Measurements from ENCODE around the gene KRT83. TPM values are rescaled to one million over a fixed set of nuclear protein-coding genes. Genes with fewer than 3 reads are reported as not detected.

KRT83 gene
- total RNA-seq, 2 donors from 2014 or later = not detected

DNA sequence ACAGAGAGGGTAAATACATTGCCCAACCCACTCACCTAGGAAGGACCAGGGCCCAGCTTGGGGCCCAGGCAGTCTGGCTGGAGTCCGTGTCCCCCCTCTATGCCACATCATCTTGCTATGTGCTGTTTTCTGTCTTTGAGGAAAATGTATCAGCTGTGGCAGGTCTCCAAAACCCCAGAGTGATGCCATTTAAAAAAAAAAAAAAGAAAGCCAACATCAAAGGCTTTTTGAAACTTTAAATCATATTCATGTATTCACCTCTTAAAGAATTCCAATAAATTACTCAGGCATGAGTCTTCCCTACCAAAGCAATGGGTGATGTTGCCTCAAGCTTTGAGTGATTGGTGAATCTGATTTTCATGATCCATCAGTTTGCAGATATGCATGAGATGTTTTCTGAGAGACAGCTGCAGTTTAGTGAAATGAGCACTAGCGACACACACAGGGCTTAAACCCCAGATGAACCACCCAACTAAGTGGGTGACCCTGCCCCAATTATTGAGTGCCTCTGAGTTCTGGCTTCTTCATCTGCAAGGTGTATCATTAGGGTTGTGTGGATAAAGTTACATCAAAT, 35.9 kb downstream of the KRT83 start:
- DNase-seq (ENCODE audit: low spot score) = no peak
- TF ChIP-seq, protein P1, sequence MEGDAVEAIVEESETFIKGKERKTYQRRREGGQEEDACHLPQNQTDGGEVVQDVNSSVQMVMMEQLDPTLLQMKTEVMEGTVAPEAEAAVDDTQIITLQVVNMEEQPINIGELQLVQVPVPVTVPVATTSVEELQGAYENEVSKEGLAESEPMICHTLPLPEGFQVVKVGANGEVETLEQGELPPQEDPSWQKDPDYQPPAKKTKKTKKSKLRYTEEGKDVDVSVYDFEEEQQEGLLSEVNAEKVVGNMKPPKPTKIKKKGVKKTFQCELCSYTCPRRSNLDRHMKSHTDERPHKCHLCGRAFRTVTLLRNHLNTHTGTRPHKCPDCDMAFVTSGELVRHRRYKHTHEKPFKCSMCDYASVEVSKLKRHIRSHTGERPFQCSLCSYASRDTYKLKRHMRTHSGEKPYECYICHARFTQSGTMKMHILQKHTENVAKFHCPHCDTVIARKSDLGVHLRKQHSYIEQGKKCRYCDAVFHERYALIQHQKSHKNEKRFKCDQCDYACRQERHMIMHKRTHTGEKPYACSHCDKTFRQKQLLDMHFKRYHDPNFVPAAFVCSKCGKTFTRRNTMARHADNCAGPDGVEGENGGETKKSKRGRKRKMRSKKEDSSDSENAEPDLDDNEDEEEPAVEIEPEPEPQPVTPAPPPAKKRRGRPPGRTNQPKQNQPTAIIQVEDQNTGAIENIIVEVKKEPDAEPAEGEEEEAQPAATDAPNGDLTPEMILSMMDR (IDR thresholded peaks at IDR 0.05) = no peak
- no peaks in the 10 kb centered on the region for H3K9me3 ChIP-seq
- no peaks in the 10 kb centered on the region for H3K27me3 ChIP-seq
- no peak overlapping the region for H3K4me3 ChIP-seq
- H3K36me3 ChIP-seq = no peaks in the 10 kb centered on the region
- peaks cover 0 to 12% of the 10 kb centered on the region in 2 donors for H3K4me1 ChIP-seq
- no peak overlapping the region for H3K27ac ChIP-seq

DNA sequence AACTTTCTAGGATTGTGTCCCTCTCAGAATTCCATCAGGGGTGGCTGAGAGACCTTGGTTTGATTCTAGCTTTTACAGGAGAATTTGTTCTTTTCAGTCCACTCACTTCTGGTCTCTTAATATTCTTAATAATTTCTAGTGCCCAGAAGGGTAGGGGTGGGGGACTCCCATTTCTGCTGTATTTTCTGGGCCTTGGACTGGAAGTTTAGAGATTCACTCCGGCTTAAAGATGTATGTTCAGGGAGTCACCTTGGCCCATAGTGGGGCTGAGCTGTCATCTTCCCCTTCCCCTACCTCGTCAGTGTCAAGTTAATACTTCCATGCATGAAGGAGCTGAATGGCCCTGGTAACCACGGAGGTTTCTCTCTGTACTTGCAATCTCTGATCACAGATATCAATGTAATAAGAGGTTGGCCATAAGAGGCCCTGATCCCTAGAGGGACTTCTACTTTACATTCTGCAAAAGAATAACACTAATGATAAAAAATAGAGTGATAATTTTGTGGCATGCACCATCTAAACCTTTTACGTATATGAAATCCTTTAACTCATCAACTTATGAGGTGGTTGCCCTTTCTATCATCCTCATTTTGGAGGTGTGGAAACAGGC, 36.5 kb downstream of the KRT83 start:
- Histone ChIP-seq H3K36me3 (no peaks in the 10 kb centered on the region), H3K27ac (no peak overlapping the region), H3K9me3 (no peaks in the 10 kb centered on the region), H3K27me3 (no peaks in the 10 kb centered on the region), H3K4me3 (no peak overlapping the region), H3K4me1 (peaks cover 0 to 18% of the 10 kb centered on the region in 2 donors)
- DNase-seq (ENCODE audit: low spot score) = no peak
- TF ChIP-seq, protein P1 (IDR thresholded peaks at IDR 0.05) = no peak

DNA sequence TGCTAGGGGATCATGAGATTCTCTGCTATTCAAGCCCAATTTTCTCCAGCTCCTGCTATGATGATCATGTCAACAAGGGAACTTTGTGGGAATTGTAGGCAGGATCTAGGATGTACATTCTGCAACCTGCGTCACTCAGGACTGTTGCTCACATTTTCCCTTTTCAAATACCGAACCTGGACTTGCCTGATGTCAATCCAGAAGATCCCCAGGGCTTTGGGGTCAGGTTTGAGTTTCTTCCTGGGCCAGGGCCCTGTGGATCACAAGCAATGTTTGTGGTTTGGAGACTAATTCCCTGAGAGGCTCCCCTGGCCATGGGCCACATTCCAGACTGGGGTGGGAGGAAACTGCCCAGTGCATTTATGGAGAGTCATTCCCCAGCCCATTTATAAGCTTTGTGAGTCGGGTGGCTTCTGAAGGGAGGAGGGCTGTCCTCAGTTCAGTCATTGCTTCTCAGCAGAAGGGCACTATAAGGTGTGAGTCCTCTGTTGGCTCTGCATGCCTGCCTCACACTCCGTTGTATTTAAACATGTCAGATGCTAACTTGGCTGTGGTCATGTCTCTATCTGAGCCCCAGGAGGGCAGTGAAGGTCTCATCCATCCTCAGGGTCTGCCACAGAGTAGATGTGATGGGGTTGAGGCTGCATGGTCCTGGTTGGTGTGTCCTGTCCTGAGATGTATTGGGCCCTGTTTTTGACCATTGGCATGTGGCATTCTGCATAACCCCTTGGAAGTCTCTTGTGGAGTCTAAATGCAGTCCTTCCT, 40.2 kb downstream of the KRT83 start:
- no peak overlapping the region for H3K4me3 ChIP-seq
- H3K9me3 ChIP-seq = no peaks in the 10 kb centered on the region
- H3K4me1 ChIP-seq = peaks cover 0 to 26% of the 10 kb centered on the region in 2 donors
- no peaks in the 10 kb centered on the region for H3K27me3 ChIP-seq
- no peaks in the 10 kb centered on the region for H3K36me3 ChIP-seq
- DNase-seq (ENCODE audit: low spot score) = peak; percentile 82
- peak overlapping the region; percentile 56 to 64 for H3K27ac ChIP-seq
- TF ChIP-seq, protein P1 (IDR thresholded peaks at IDR 0.05) = no peak

DNA sequence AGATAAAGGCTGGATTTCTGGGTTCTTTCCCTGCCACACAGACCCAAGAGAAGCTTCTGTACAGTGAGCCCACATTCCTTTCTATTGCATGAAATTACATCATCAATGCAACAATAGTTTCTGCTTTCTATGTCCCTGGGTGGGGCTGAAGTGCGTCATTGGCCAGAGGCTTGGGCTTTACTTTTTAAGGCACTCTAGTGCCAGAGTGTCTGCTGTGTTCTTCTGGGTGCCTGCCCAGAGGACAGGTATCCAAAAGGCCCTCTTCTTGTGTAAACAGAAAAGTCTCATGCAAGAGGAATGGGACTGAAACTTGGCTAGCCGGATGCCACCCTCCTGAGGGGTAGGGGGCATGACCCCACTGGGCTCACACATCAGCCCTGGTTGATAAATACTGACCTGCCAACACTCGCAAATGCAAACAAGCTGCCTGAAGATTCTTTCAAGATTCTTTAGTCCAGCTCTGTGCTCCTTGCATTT, 40.8 kb downstream of the KRT83 start:
- H3K9me3 ChIP-seq = no peaks in the 10 kb centered on the region
- no peaks in the 10 kb centered on the region for H3K36me3 ChIP-seq
- H3K4me1 ChIP-seq = peaks cover 0 to 26% of the 10 kb centered on the region in 2 donors
- H3K4me3 ChIP-seq = no peak overlapping the region
- TF ChIP-seq, protein P1 (IDR thresholded peaks at IDR 0.05) = no peak
- peak overlapping the region; percentile 57 to 64 for H3K27ac ChIP-seq
- peak; percentile 81 for DNase-seq (ENCODE audit: low spot score)
- H3K27me3 ChIP-seq = no peaks in the 10 kb centered on the region

DNA sequence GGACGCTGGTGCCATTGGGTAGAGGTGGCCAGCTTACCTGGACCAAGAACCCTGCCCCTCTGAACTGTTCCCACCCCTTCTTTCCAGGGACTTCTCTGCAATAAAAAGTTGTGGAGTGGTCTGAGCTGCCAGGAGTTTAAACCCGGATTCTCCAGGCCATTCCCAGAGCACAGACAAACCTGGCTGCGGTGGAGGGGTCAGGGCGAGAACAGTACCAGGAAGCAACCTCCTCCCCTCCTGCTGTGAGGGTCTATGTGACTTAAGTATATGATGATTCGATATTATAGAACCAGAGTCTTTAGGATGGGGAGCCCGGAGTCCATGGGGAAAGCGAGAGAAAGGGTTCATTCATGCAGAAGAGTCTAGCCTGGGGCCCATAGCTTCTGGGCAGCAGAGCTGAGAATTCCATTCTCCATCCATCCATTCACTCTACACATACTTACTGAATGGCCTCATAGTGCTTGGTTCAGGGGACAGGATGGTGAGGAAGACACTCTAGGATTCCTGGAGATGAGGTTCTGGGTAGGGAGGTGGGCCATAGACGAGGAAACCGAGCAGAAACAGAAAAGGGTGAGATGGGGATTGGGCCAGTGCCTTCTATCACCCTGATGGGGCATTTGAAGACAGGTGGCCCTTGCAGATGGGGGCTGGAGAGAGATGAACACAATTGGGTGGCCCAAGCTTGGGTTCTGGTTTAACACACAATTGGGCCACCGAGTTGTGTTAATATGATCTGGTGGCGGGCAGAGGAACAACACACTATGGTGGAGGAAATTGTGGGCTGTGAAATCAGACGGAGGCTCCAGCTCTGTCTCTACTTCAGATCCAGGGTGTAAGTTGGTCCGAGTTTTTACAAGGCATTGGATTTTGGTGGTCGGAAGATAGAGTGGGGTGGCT, 41.5 kb downstream of the KRT83 start:
- Histone ChIP-seq H3K4me3 (no peak overlapping the region), H3K27me3 (no peaks in the 10 kb centered on the region), H3K9me3 (no peaks in the 10 kb centered on the region), H3K4me1 (peaks cover 0 to 26% of the 10 kb centered on the region in 2 donors), H3K36me3 (no peaks in the 10 kb centered on the region), H3K27ac (peak overlapping the region; percentile 57 to 64)
- DNase-seq (ENCODE audit: low spot score) = no peak
- TF ChIP-seq, protein P1 (IDR thresholded peaks at IDR 0.05) = no peak
